ENCODE measurements around the gene CAMLG. TPM values are rescaled to one million over a fixed set of nuclear protein-coding genes. Genes with fewer than 3 reads are reported as not detected.

The CAMLG gene
- total and polyA plus RNA-seq, 9 of the 15 experiments (the other 6 are each of a cell fraction or from before 2014, with no cell fraction given): 11.3 to 22.0 (median 16.3) TPM

DNA sequence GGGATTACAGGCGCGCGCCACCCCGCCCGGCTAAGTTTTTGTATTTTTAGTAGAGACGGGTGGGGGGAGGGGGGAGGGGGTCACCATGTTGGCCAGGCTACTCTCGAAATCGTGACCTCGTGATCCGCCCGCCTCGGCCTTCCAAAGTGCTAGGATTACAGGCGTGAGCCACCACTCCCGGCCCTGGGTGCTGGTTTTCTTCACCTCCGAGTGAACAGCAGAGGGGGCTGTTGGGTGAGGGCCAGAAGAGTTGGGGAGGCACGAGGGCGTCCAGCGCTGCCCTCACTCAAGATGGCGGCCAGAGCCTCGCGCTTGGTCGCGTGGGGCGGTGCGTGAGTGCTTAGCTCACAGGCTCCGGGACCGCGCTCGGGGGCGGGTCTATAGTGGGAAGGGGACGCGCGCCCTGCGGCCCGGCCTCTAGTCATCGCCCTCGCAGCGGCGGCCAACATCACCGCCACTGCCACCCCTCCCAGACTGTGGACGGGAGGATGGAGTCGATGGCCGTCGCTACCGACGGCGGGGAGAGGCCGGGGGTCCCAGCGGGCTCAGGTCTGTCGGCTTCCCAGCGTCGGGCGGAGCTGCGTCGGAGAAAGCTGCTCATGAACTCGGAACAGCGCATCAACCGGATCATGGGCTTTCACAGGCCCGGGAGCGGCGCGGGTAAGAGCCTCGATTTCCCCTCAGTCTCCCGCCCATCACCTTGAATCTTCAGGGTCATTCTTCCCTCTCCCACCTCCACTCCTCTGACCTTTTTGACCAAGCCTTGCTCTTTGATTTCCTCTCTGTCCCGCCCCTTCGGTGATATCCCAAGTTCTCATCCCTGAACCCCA is at the start of gene CAMLG (continued):
- TF ChIP-seq PPARD (CRISPR knock-in tag; IDR thresholded peaks at IDR 0.05): no peak
- no peak for TF ChIP-seq ZBTB8A (IDR thresholded peaks at IDR 0.05; ENCODE audit: partially characterized antibody)
- TF ChIP-seq PCBP2 (IDR thresholded peaks at IDR 0.05; ENCODE audit: low read depth, low read length, poor library complexity, severe bottlenecking): no peak
- no peak for TF ChIP-seq HDAC6 (IDR thresholded peaks at IDR 0.05; ENCODE audit: low read depth, low read length)
- TF ChIP-seq STAT5A (IDR thresholded peaks at IDR 0.05; ENCODE audit: borderline replicate concordance, low read length): peak; percentile 21; the same call in 1 of the 2 replicates
- TF ChIP-seq ZNF146 (CRISPR knock-in tag; IDR thresholded peaks at IDR 0.05; ENCODE audit: unreplicated experiment): no peak
- TF ChIP-seq, protein P1, sequence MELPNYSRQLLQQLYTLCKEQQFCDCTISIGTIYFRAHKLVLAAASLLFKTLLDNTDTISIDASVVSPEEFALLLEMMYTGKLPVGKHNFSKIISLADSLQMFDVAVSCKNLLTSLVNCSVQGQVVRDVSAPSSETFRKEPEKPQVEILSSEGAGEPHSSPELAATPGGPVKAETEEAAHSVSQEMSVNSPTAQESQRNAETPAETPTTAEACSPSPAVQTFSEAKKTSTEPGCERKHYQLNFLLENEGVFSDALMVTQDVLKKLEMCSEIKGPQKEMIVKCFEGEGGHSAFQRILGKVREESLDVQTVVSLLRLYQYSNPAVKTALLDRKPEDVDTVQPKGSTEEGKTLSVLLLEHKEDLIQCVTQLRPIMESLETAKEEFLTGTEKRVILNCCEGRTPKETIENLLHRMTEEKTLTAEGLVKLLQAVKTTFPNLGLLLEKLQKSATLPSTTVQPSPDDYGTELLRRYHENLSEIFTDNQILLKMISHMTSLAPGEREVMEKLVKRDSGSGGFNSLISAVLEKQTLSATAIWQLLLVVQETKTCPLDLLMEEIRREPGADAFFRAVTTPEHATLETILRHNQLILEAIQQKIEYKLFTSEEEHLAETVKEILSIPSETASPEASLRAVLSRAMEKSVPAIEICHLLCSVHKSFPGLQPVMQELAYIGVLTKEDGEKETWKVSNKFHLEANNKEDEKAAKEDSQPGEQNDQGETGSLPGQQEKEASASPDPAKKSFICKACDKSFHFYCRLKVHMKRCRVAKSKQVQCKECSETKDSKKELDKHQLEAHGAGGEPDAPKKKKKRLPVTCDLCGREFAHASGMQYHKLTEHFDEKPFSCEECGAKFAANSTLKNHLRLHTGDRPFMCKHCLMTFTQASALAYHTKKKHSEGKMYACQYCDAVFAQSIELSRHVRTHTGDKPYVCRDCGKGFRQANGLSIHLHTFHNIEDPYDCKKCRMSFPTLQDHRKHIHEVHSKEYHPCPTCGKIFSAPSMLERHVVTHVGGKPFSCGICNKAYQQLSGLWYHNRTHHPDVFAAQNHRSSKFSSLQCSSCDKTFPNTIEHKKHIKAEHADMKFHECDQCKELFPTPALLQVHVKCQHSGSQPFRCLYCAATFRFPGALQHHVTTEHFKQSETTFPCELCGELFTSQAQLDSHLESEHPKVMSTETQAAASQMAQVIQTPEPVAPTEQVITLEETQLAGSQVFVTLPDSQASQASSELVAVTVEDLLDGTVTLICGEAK (IDR thresholded peaks at IDR 0.05): no peak
- TF ChIP-seq, protein P1 (CRISPR knock-in tag; IDR thresholded peaks at IDR 0.05): no peak
- TF ChIP-seq, protein P2, sequence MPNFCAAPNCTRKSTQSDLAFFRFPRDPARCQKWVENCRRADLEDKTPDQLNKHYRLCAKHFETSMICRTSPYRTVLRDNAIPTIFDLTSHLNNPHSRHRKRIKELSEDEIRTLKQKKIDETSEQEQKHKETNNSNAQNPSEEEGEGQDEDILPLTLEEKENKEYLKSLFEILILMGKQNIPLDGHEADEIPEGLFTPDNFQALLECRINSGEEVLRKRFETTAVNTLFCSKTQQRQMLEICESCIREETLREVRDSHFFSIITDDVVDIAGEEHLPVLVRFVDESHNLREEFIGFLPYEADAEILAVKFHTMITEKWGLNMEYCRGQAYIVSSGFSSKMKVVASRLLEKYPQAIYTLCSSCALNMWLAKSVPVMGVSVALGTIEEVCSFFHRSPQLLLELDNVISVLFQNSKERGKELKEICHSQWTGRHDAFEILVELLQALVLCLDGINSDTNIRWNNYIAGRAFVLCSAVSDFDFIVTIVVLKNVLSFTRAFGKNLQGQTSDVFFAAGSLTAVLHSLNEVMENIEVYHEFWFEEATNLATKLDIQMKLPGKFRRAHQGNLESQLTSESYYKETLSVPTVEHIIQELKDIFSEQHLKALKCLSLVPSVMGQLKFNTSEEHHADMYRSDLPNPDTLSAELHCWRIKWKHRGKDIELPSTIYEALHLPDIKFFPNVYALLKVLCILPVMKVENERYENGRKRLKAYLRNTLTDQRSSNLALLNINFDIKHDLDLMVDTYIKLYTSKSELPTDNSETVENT (CRISPR knock-in tag; IDR thresholded peaks at IDR 0.05): no peak
- peak; percentile 58 for TF ChIP-seq CCNT2 (IDR thresholded peaks at IDR 0.05; ENCODE audit: borderline replicate concordance, extremely low read depth, insufficient read length, low read depth, low read length)
- TF ChIP-seq HDAC8 (tag; IDR thresholded peaks at IDR 0.05): no peak
- peak; percentile 55; the same call in 1 of the 2 replicates for TF ChIP-seq TAF7 (tag; IDR thresholded peaks at IDR 0.05)
- no peak for TF ChIP-seq POLR2H (tag; IDR thresholded peaks at IDR 0.05; ENCODE audit: low read depth)
- no peak; the same call in 1 of the 2 replicates for TF ChIP-seq ZNF766 (CRISPR knock-in tag; conservative IDR thresholded peaks at IDR 0.05)
- TF ChIP-seq ZNF551 (CRISPR knock-in tag; IDR thresholded peaks at IDR 0.05): no peak
- TF ChIP-seq PCBP1 (IDR thresholded peaks at IDR 0.05; ENCODE audit: low read depth, low read length, poor library complexity, severe bottlenecking): peak; percentile 41

Measured in K562 (cell line).